Body of pancreas (tissue), 4 donors: ENCODE measurements around the gene RAP1A. TPM values are rescaled to one million over a fixed set of nuclear protein-coding genes. Genes with fewer than 3 reads are reported as not detected.

ENCODE experiments used
- ATAC-seq: fragments of 150-250 bp; one replicate; pipeline ENCODE4 v1.9.1; 2016
- DNase-seq, 4 donors: peaks; one replicate each; pipeline ENCODE4 v3.0.0-alpha.2; 2019
- H3K27ac ChIP-seq, 4 donors: fragments of 200-600 bp; sonication (generic); 1 replicate in 3 of 4; 2 replicates in 1 of 4; pipeline versions ENCODE4 v1.5.1 to v1.6.1; 2016 to 2019; ENCODE audit warnings: mild to moderate bottlenecking in 1 of 4, mixed read lengths in 1 of 4, moderate library complexity in 1 of 4
- H3K27me3 ChIP-seq, 2 donors: fragments of 200-600 bp; sonication (generic); one replicate each; pipeline ENCODE4 v1.6.0; 2016; ENCODE audit warnings: mild to moderate bottlenecking in 1 of 2
- H3K36me3 ChIP-seq, 2 donors: fragments of 200-600 bp; sonication (generic); replicated peaks in 1 of 2; 2 replicates each; pipeline ENCODE4 v1.5.1; 2016; ENCODE audit warnings: low read depth in 2 of 2; ENCODE audit not compliant: insufficient read depth in 1 of 2
- H3K4me1 ChIP-seq: fragments of 200-600 bp; sonication (generic); one replicate; pipeline ENCODE4 v1.6.0; 2016
- H3K4me3 ChIP-seq, 2 donors: fragments of 200-600 bp; sonication (generic); 1 replicate in 1 of 2; 2 replicates in 1 of 2; pipeline ENCODE4 v1.5.1; 2016 to 2019
- H3K9me3 ChIP-seq, 3 donors: fragments of 200-600 bp; sonication (generic); 1 replicate in 2 of 3; 2 replicates in 1 of 3; pipeline ENCODE4 v1.5.1; 2016
- POLR2A ChIP-seq, 3 donors: fragments of 450-650 bp; IDR thresholded peaks; one replicate each; pipeline ENCODE4 v1.6.1; 2016; ENCODE audit warnings: antibody characterized with exemption in 3 of 3, mild to moderate bottlenecking in 2 of 3
- whole genome bisulfite sequencing, 2 donors: methylation state at CpG; one replicate each; pipeline ENCODE4 v1.1.5; 2017; 5-methylcytosine and 5-hydroxymethylcytosine counted together
- intact Hi-C: fragments of 100-400 bp; cut with DNase I; formaldehyde crosslinking; loops from one replicate; pipeline ENCODE4 v1.15.1; 2023
- total RNA-seq, 2 donors: library from RNA; depleted of rRNA; stranded (reverse); fragments of >200 nt; gene quantifications; one replicate each; pipeline ENCODE4 v1.1.0, GENCODE V29; 2016
- TF ChIP-seq, protein P1 (sequence below), 7 experiments: fragments of 450-650 bp in 4 of 7; fragments of 200-600 bp in 3 of 7; sonication (generic) in 3 of 7; IDR thresholded peaks; one replicate each; pipeline ENCODE4 v1.5.1; 2016 to 2019; ENCODE audit warnings: antibody characterized with exemption in 7 of 7

The RAP1A gene
- total RNA-seq, 2 donors from 2014 or later, result 16.2 to 16.6 TPM

DNA sequence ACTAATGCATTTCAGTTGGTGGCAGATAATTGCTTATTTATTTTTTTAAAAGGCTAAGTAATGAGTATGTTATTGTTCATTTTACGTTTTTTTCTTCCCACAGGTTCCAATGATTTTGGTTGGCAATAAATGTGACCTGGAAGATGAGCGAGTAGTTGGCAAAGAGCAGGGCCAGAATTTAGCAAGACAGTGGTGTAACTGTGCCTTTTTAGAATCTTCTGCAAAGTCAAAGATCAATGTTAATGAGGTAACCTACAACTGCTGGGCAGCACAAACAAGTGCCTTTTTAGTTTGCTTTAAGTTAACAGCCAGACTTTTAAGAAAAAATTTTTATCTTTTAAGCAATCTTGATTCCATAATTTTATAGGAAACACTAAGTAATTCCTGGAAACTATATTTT lies 84.7 kb downstream of the RAP1A start:
- peaks cover 0 to 11% of the 10 kb centered on the region in 2 donors for H3K36me3 ChIP-seq
- ATAC-seq, result no peak

DNA sequence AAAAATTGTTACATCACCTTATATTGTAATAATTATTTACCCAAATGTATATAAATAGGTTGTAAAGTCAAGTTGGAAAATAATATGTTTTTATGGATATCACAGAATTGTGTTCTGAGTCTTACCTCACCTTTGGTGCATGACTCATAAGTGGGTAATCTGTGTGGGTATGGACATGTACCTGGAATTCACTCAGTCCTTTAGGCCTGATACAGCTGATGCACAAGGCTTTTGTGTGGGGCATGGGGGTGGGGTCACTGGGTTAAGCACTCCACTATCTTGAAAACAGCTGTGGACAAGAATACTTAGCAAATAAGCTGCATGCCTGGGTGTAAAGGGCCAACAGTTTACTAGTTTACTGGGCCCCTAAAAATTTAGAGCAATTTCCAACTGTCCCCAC lies 85.2 kb downstream of the RAP1A start:
- Histone ChIP-seq H3K27ac (no peak overlapping the region), H3K4me1 (no peaks in the 10 kb centered on the region), H3K36me3 (peaks cover 0 to 13% of the 10 kb centered on the region in 2 donors), H3K9me3 (no peaks in the 10 kb centered on the region), H3K4me3 (no peak overlapping the region), H3K27me3 (no peaks in the 10 kb centered on the region)
- intact Hi-C loops, result no loop called here
- ATAC-seq, result no peak
- no peak for DNase-seq
- TF ChIP-seq POLR2A (IDR thresholded peaks at IDR 0.05), result no peak
- TF ChIP-seq, protein P1, sequence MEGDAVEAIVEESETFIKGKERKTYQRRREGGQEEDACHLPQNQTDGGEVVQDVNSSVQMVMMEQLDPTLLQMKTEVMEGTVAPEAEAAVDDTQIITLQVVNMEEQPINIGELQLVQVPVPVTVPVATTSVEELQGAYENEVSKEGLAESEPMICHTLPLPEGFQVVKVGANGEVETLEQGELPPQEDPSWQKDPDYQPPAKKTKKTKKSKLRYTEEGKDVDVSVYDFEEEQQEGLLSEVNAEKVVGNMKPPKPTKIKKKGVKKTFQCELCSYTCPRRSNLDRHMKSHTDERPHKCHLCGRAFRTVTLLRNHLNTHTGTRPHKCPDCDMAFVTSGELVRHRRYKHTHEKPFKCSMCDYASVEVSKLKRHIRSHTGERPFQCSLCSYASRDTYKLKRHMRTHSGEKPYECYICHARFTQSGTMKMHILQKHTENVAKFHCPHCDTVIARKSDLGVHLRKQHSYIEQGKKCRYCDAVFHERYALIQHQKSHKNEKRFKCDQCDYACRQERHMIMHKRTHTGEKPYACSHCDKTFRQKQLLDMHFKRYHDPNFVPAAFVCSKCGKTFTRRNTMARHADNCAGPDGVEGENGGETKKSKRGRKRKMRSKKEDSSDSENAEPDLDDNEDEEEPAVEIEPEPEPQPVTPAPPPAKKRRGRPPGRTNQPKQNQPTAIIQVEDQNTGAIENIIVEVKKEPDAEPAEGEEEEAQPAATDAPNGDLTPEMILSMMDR (IDR thresholded peaks at IDR 0.05), result no peak

More for the DNA sequence above, 84.7 kb downstream of the RAP1A start:
- Histone ChIP-seq H3K27me3 (no peaks in the 10 kb centered on the region), H3K27ac (no peak overlapping the region), H3K9me3 (no peaks in the 10 kb centered on the region), H3K4me3 (no peak overlapping the region), H3K4me1 (no peaks in the 10 kb centered on the region)
- TF ChIP-seq, protein P1 (IDR thresholded peaks at IDR 0.05), result no peak
- TF ChIP-seq POLR2A (IDR thresholded peaks at IDR 0.05), result no peak
- intact Hi-C loops, result no loop called here
- no peak for DNase-seq
- WGBS, 2 donors, result 84 to 87% methylated on average over 2 of the region's 2 CpGs

DNA sequence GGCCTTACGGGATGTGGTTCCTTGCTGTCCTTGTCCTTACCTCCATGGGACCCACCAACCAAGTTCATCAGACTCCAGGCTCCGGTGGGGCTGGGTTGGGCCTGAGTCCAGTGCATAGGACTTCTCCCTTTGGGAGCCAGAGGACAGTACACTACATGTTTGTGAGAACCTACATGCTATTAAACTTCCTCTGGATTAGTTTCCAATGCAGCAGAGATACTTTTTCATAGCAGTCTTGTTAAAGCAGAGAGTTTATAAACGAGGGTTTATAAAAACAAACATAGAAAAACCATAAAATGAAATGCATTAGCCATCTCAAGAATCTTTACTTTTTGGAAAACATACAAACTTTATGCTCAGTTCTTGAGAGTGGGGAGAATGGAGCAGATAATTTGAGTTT lies 86.3 kb downstream of the RAP1A start:
- no peak overlapping the region for H3K4me3 ChIP-seq
- DNase-seq, result no peak
- no peaks in the 10 kb centered on the region for H3K27me3 ChIP-seq
- H3K4me1 ChIP-seq, result no peaks in the 10 kb centered on the region
- WGBS, 2 donors, result 75 to 76% methylated on average over 3 of the region's 3 CpGs
- no peak for ATAC-seq
- H3K9me3 ChIP-seq, result no peaks in the 10 kb centered on the region
- TF ChIP-seq POLR2A (IDR thresholded peaks at IDR 0.05), result no peak
- TF ChIP-seq, protein P1 (IDR thresholded peaks at IDR 0.05), result no peak
- H3K36me3 ChIP-seq, result peaks cover 0 to 7% of the 10 kb centered on the region in 2 donors
- no peak overlapping the region for H3K27ac ChIP-seq
- intact Hi-C loops, result no loop called here

DNA sequence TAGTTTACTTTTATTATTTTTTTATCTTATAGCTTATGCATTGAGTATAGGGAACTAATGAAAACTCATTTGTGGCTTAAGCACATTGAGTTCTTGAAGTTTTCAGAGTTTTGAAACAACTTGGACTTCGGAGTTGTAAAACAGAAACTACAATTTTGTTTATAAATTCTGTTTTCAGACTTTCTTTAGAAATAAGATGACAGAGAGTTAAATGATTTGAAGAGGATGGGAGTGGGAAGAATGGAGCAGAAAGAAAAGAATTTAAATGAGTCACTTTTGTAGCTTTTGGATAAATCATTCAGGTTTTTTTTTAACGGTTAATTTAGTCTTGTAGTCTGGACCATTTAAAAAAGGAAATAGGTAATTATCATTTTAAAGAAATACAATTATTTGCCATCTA lies 87.3 kb downstream of the RAP1A start:
- H3K27me3 ChIP-seq, result no peaks in the 10 kb centered on the region
- intact Hi-C loops, result no loop called here
- ATAC-seq (no peak), DNase-seq (no peak)
- no peaks in the 10 kb centered on the region for H3K4me1 ChIP-seq
- 85 to 86% methylated on average over 2 of the region's 2 CpGs for WGBS, 2 donors
- peaks cover 0 to 7% of the 10 kb centered on the region in 2 donors for H3K36me3 ChIP-seq
- H3K4me3 ChIP-seq, result no peak overlapping the region
- TF ChIP-seq, protein P1 (IDR thresholded peaks at IDR 0.05), result no peak
- no peak for TF ChIP-seq POLR2A (IDR thresholded peaks at IDR 0.05)
- H3K9me3 ChIP-seq, result no peaks in the 10 kb centered on the region
- H3K27ac ChIP-seq, result no peak overlapping the region

DNA sequence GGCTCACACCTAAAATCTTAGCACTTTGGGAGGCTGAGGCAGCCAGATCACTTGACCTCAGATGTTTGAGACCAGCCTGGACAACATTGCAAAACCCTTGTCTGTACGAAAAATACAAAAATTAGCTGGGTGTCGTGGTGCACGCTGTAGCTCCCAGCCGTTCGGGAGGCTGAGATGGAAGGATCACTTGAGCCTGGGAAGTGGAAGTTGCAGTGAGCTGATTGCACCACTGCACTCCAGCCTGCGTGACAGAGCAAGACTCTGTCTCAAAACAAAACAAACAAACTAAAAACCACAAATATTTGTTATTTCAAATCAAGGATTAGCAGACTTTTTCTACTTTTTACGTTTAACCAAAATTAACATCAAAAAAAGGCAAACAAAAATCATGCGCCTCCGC lies 88.3 kb downstream of the RAP1A start:
- intact Hi-C loops, result no loop called here
- H3K9me3 ChIP-seq, result no peaks in the 10 kb centered on the region
- no peak for DNase-seq
- H3K4me1 ChIP-seq, result no peaks in the 10 kb centered on the region
- TF ChIP-seq, protein P1 (IDR thresholded peaks at IDR 0.05), result no peak
- no peak for TF ChIP-seq POLR2A (IDR thresholded peaks at IDR 0.05)
- no peak overlapping the region for H3K27ac ChIP-seq
- no peak overlapping the region for H3K4me3 ChIP-seq
- no peaks in the 10 kb centered on the region for H3K27me3 ChIP-seq
- H3K36me3 ChIP-seq, result peaks cover 0 to 7% of the 10 kb centered on the region in 2 donors
- WGBS, 2 donors, result 73 to 74% methylated on average over 9 of the region's 9 CpGs
- no peak for ATAC-seq
